CD8-positive, alpha-beta memory T cell (primary cell): ENCODE results near the gene CSPG4. TPM values are rescaled to one million over a fixed set of nuclear protein-coding genes. Genes with fewer than 3 reads are reported as not detected.
"Not testable (repeated sequence)": the region's sequence is repeated elsewhere in the genome, so short reads cannot be mapped to it uniquely, and the experiment has no call there.

Source experiments
- CTCF ChIA-PET: fragments of 350-600 bp; sonication (Branson Sonifier 250); formaldehyde crosslinking; loops from one replicate; lab custom pipeline; 2021; ENCODE audit warnings: antibody characterized with exemption; lab: Charles Lee
- POLR2A ChIA-PET: fragments of 350-600 bp; sonication (Branson Sonifier 250); formaldehyde crosslinking; loops from one replicate; lab custom pipeline; 2021; ENCODE audit warnings: antibody characterized with exemption; lab: Charles Lee
- DNase-seq, 5 donors: peaks; one replicate each; pipeline versions ENCODE4 v3.0.0 to v3.0.0-alpha.2; 2020 to 2022; ENCODE audit warnings: mixed read lengths in 1 of 5
- H3K27ac ChIP-seq: one replicate; pipeline ENCODE4 v1.7.0; 2013; ENCODE audit warnings: low read depth, mild to moderate bottlenecking, low read length, moderate library complexity
- H3K27me3 ChIP-seq: 2 replicates; pipeline ENCODE4 v1.7.0; 2013; ENCODE audit warnings: low read length, mild to moderate bottlenecking; ENCODE audit not compliant: insufficient read depth, poor library complexity, severe bottlenecking
- H3K36me3 ChIP-seq: 2 replicates; pipeline ENCODE4 v1.7.0; 2013; ENCODE audit warnings: mild to moderate bottlenecking, low read length, moderate library complexity; ENCODE audit not compliant: insufficient read depth
- H3K4me1 ChIP-seq: 2 replicates; pipeline ENCODE4 v1.7.0; 2013; ENCODE audit warnings: mild to moderate bottlenecking, low read length, moderate library complexity; ENCODE audit not compliant: insufficient read depth
- H3K4me3 ChIP-seq: 2 replicates; pipeline ENCODE4 v1.7.0; 2013; ENCODE audit warnings: mild to moderate bottlenecking, low read length
- H3K9me3 ChIP-seq: 2 replicates; pipeline ENCODE4 v1.7.0; 2013; ENCODE audit warnings: mild to moderate bottlenecking, low read length
- H3K27ac Mint-ChIP-seq, 8 donors: one replicate each; pipeline ENCODE4 v1.8.0; 2020 to 2021; ENCODE audit warnings: mixed read lengths in 8 of 8, mild to moderate bottlenecking in 6 of 8, inconsistent platforms in 3 of 8, moderate library complexity in 3 of 8
- H3K27me3 Mint-ChIP-seq, 2 donors: one replicate each; pipeline ENCODE4 v1.8.0; 2020 to 2021; ENCODE audit warnings: mixed read lengths in 2 of 2, mild to moderate bottlenecking in 1 of 2, moderate library complexity in 1 of 2
- H3K36me3 Mint-ChIP-seq, 3 donors: one replicate each; pipeline ENCODE4 v1.8.0; 2020 to 2021; ENCODE audit warnings: mixed read lengths in 3 of 3, inconsistent platforms in 1 of 3, mild to moderate bottlenecking in 1 of 3
- H3K4me1 Mint-ChIP-seq, 3 donors: one replicate each; pipeline ENCODE4 v1.8.0; 2020 to 2021; ENCODE audit warnings: mixed read lengths in 3 of 3, inconsistent platforms in 1 of 3, mild to moderate bottlenecking in 1 of 3
- H3K4me3 Mint-ChIP-seq, 7 donors: one replicate each; pipeline ENCODE4 v1.8.0; 2020 to 2021; ENCODE audit warnings: mixed read lengths in 7 of 7, mild to moderate bottlenecking in 6 of 7, moderate library complexity in 4 of 7, inconsistent platforms in 2 of 7
- H3K9me3 Mint-ChIP-seq, 5 donors: one replicate each; pipeline ENCODE4 v1.8.0; 2020 to 2022; ENCODE audit warnings: mixed read lengths in 5 of 5, mild to moderate bottlenecking in 3 of 5, moderate library complexity in 2 of 5, inconsistent platforms in 1 of 5
- polyA plus RNA-seq: library from polyadenylated mRNA; unstranded; fragments of 300-500 nt; fragmentation: Illumina TruSeq; gene quantifications from one replicate; pipeline ENCODE4 v1.2.3, GENCODE V29; 2021
- total RNA-seq, 2 experiments: library from RNA; stranded (reverse); gene quantifications; one replicate each; pipeline ENCODE4 v1.2.3, GENCODE V29; 2021

Gene CSPG4
- total and polyA plus RNA-seq, 3 experiments from 2014 or later: not detected

DNA sequence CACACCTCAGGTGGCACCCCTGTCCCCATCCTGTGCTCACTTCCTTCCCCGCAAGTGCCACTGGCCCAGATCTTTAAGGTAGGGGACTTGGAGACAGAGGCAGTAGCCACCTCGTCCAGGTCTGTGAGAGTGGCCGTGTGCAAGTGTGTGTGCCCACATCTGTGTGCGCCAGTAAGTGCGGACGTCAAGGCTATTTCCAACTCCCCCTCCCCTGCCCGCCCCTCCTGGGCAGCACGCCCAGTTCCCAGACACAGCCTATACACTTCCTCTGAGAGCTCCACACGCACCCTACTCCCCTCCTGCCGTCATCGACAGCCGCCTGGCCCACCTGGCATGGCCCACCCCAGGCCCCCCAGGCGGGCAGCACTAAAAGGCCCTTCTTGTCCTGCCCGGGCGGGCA, 3.2 kb downstream of the CSPG4 start:
- H3K9me3 Mint-ChIP-seq, H3K4me3 ChIP-seq, H3K9me3 ChIP-seq, H3K4me1 Mint-ChIP-seq, H3K27ac ChIP-seq, H3K27me3 ChIP-seq, H3K4me1 ChIP-seq, H3K4me3 Mint-ChIP-seq, CTCF ChIA-PET, H3K36me3 Mint-ChIP-seq, DNase-seq, H3K36me3 ChIP-seq, POLR2A ChIA-PET: not testable (repeated sequence)
- Mint-ChIP-seq H3K27me3 (peaks cover 9 to 18% of the 10 kb centered on the region in 2 donors), H3K27ac (peak overlapping the region in 1 of 8 donors; percentile 75)

DNA sequence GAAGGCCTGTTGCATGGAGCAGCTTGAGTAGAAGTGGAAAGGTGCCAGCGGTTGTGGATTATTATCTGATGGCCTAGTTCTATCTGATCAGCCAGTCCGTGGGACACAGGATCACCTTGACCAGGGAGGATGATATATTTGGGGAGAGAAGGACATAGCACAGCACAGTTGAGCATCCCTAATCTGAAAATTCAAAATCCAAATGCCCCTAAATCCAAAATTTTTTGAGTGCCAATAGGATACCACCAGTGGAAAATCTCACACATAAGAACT, 6.0 kb downstream of the CSPG4 start:
- no peaks in the 10 kb centered on the region for H3K27me3 ChIP-seq
- Mint-ChIP-seq H3K27ac (no peak overlapping the region), H3K4me3 (no peak overlapping the region), H3K4me1 (no peaks in the 10 kb centered on the region), H3K27me3 (peaks cover 2 to 3% of the 10 kb centered on the region in 2 donors), H3K36me3 (no peaks in the 10 kb centered on the region), H3K9me3 (no peaks in the 10 kb centered on the region)
- POLR2A ChIA-PET: no interaction called here
- no peak for DNase-seq
- H3K4me1 ChIP-seq: no peaks in the 10 kb centered on the region
- H3K4me3 ChIP-seq: no peak overlapping the region
- H3K9me3 ChIP-seq: no peaks in the 10 kb centered on the region
- H3K36me3 ChIP-seq: no peaks in the 10 kb centered on the region
- CTCF ChIA-PET: no interaction called here
- no peak overlapping the region for H3K27ac ChIP-seq

DNA sequence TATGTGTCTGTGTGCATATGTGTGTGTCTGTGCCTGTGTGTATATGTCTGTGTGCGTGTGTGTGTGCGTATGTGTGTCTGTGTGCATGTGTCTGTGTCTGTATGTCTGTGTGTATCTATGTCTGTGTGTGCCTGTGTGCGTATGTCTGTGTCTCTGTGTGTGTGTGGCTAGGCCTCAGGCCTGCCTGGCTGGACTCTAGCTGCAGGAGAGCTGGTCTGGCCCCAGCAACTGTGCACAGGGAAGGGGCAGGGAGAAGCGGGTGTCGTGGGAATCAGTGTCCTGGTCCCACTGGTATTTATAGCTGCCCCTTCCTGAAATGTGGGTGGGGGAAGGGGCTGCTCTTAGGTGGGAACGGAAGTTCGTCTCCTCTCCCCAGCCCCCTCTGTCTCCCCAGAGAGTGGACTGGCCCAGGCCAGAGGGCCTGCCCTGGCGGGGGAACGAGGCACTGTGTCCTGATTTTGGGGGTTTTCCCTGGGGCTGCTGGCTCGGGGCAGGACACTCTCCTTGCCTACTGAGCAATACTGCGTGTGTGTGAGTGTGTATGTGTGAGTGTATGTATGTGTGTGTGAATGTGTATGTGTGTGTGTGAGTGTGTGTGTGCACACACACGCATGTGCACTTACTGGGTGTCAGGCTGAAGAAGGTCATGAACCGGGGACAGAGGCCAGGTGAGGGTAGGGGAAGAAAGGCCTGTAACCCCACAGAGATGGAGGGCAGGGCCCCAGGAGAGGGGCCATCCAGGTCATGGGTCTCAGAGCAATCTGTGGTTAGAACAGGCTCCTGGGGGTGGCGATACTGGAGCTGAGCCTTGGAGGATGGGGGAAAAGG, 6.6 kb downstream of the CSPG4 start:
- Histone ChIP-seq H3K4me1 (no peaks in the 10 kb centered on the region), H3K27me3 (no peaks in the 10 kb centered on the region), H3K36me3 (no peaks in the 10 kb centered on the region), H3K4me3 (no peak overlapping the region), H3K9me3 (no peaks in the 10 kb centered on the region), H3K27ac (no peak overlapping the region)
- CTCF ChIA-PET: no interaction called here
- no peak for DNase-seq
- POLR2A ChIA-PET: no interaction called here
- H3K27ac Mint-ChIP-seq: peak overlapping the region in 1 of 8 donors; percentile 68
- no peak overlapping the region for H3K4me3 Mint-ChIP-seq
- no peaks in the 10 kb centered on the region for H3K9me3 Mint-ChIP-seq
- H3K27me3 Mint-ChIP-seq: peaks cover 0 to 3% of the 10 kb centered on the region in 2 donors
- H3K4me1 Mint-ChIP-seq: no peaks in the 10 kb centered on the region
- no peaks in the 10 kb centered on the region for H3K36me3 Mint-ChIP-seq

DNA sequence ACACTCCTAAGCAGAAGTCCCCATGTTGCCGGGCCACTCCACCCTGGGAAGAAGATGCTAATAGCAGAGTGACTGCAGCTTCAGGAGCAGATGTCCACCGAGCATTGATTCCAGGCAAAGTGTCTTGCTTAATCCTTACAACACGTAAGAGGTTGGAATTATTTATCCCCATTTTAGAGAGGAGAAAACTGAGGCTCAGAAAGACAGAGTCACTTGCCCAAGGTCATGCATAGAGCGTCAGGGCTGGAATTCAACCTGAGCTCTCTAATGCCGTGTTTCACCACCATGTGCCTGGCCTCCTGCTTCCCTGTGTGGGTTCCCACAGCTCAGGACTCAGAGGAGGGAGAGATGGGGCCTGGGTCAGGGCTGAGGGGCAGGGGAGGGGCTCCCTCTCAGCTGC, 7.3 kb downstream of the CSPG4 start:
- H3K27me3 ChIP-seq, CTCF ChIA-PET, H3K27me3 Mint-ChIP-seq, H3K36me3 ChIP-seq, DNase-seq, H3K4me1 ChIP-seq, POLR2A ChIA-PET, H3K9me3 Mint-ChIP-seq, H3K4me3 ChIP-seq, H3K27ac ChIP-seq, H3K27ac Mint-ChIP-seq, H3K4me1 Mint-ChIP-seq, H3K36me3 Mint-ChIP-seq, H3K9me3 ChIP-seq, H3K4me3 Mint-ChIP-seq: not testable (repeated sequence)

DNA sequence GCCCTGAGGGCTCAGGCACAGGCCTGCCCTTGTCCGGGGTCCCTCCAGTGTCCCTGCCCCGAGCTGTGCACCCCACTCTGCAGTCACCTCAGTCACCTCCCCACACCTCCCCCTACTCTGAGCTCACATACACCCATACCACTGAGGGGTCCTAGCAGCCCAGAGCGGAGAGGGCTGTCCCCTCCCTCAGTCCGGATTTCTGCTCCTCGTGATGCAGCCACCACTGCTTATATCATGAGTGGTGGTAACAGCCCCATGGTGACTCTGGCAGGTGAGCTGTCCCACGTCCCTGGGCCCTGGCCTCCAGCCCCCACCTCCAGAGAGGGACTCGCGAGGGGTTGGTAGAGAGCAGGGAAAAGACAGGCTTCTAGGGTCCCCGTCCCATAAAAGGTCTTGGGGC, 8.0 kb downstream of the CSPG4 start:
- Histone ChIP-seq H3K4me1 (no peaks in the 10 kb centered on the region), H3K27me3 (no peaks in the 10 kb centered on the region), H3K4me3 (no peak overlapping the region), H3K27ac (no peak overlapping the region), H3K9me3 (no peaks in the 10 kb centered on the region), H3K36me3 (no peaks in the 10 kb centered on the region)
- ChIA-PET POLR2A (no interaction called here), CTCF (no interaction called here)
- peaks cover 0 to 3% (median 0%) of the 10 kb centered on the region in 3 donors for H3K4me1 Mint-ChIP-seq
- H3K4me3 Mint-ChIP-seq: no peak overlapping the region
- no peak for DNase-seq
- no peaks in the 10 kb centered on the region for H3K9me3 Mint-ChIP-seq
- H3K27me3 Mint-ChIP-seq: peaks cover 0 to 3% of the 10 kb centered on the region in 2 donors
- H3K36me3 Mint-ChIP-seq: no peaks in the 10 kb centered on the region
- no peak overlapping the region for H3K27ac Mint-ChIP-seq

DNA sequence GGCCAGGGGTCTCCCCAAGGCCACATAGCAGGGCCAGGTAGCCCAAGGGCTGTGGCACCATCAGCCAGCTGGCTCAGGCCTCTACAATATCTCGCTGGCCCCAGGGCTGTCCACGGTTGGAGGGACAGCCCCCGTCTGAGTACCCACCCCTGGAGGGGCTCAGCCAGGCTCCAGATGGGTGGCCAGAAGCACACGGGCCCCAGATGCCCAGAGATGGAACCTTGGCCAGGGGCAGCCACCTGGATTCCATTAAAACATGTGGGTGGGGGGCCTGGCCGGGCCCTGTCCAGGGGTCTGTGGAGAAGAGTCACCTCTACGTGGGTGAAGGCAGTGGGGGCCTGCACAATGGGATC, 8.4 kb downstream of the CSPG4 start:
- Mint-ChIP-seq H3K27me3 (peaks cover under 1 to 3% of the 10 kb centered on the region in 2 donors), H3K4me3 (no peak overlapping the region), H3K4me1 (peaks cover 0 to 3% (median 3%) of the 10 kb centered on the region in 3 donors), H3K9me3 (no peaks in the 10 kb centered on the region), H3K27ac (no peak overlapping the region), H3K36me3 (no peaks in the 10 kb centered on the region)
- Histone ChIP-seq H3K27ac (no peak overlapping the region), H3K36me3 (no peaks in the 10 kb centered on the region), H3K4me1 (no peaks in the 10 kb centered on the region), H3K9me3 (no peaks in the 10 kb centered on the region), H3K4me3 (no peak overlapping the region), H3K27me3 (no peaks in the 10 kb centered on the region)
- CTCF ChIA-PET: no interaction called here
- POLR2A ChIA-PET: no interaction called here
- DNase-seq: no peak

DNA sequence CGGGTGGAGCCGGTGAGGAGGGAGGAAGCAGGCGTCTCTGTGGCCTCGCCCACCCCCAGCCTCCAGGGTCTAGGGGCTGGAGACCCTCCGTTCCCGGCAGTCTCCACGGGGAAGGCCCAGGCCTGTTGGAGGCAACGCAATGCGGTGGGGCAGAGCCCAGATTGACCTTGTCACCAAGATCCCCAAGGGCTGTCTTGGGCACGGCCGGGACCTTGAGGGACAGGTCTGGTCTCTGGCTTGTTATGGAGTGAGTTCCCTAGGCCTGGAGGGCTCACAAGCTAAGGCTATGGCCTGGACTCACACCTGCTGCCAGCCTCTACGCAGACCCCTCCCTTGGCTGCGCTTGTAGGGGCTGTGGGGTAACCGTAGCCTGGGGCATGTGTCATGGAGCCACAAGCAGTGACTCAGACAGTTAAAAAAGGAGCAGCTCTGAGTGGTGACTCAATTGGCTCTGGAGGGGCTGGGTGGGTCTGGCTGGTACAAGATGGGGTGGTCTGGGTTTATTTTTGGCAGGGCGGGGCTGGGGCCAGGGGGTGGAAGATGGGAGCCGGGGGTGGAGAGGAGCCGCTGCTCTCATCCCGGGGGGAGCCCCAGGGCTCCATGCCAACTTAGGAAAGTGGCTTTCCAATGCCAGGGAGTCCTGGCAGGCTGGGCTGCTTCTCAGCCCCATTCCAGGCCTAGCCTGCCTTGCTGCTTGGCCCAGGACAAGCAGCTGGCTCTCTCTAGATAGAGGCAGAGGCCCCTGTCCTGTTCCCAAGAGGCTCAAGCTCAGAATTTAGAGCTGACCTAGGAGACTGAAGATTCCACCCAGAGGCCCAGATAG, 9.0 kb downstream of the CSPG4 start:
- H3K9me3 ChIP-seq, H3K36me3 ChIP-seq, H3K36me3 Mint-ChIP-seq, H3K4me3 Mint-ChIP-seq, H3K4me1 Mint-ChIP-seq, H3K4me1 ChIP-seq, H3K4me3 ChIP-seq, H3K27ac Mint-ChIP-seq, DNase-seq, H3K9me3 Mint-ChIP-seq, POLR2A ChIA-PET, CTCF ChIA-PET, H3K27me3 Mint-ChIP-seq, H3K27ac ChIP-seq, H3K27me3 ChIP-seq: not testable (repeated sequence)

DNA sequence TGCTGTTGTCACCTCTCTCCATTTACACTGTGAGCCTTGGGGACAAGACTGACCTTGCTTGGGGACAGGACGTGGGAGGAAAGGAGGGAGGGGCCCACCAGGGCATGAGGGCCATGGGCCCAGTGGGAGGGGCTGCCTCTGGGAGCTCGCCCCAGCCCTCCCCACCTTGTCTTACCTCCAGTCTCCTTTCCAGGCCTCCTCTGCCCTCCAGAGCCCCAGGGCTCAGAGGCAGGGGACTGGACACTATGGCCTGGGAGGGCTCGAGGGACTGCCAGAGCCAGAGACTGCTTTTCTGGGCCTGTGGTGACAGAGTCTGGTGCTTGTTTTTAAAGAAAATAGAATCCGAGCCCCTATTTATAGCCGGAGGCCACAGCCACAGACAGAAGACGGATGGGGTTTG, 10.2 kb downstream of the CSPG4 start:
- POLR2A ChIA-PET: no interaction called here
- Histone ChIP-seq H3K36me3 (no peaks in the 10 kb centered on the region), H3K4me3 (no peak overlapping the region), H3K9me3 (no peaks in the 10 kb centered on the region), H3K27ac (no peak overlapping the region), H3K4me1 (no peaks in the 10 kb centered on the region), H3K27me3 (no peaks in the 10 kb centered on the region)
- Mint-ChIP-seq H3K36me3 (no peaks in the 10 kb centered on the region), H3K4me1 (peaks cover 0 to 5% (median 5%) of the 10 kb centered on the region in 3 donors), H3K4me3 (no peak overlapping the region), H3K27me3 (peaks cover 3 to 9% of the 10 kb centered on the region in 2 donors), H3K9me3 (no peaks in the 10 kb centered on the region), H3K27ac (no peak overlapping the region)
- no peak for DNase-seq
- CTCF ChIA-PET: no interaction called here
